MCF 10A (cell line): ENCODE data around the gene PEAR1. TPM values are rescaled to one million over a fixed set of nuclear protein-coding genes. Genes with fewer than 3 reads are reported as not detected.
A peak's percentile ranks its signal among the peaks of the same experiment; 100 is the strongest.
"Not testable (repeated sequence)": the region's sequence is repeated elsewhere in the genome, so short reads cannot be mapped to it uniquely, and the experiment has no call there.

Experiments
- BruUV-seq: library from RNA; stranded (reverse); fragments of 400-500 nt; replicated peaks from 2 replicates; lab custom pipeline; 2021; lab: Mats Ljungman, UMichigan
- CTCF ChIA-PET: fragments of 300-600 bp; sonication (Branson Sonifier 250); formaldehyde crosslinking; extraction: SDS; loops from one replicate; lab custom pipeline; 2021; ENCODE audit warnings: antibody characterized with exemption, inconsistent platforms; lab: Yijun Ruan, JAX
- POLR2A ChIA-PET: fragments of 300-600, 350-650 bp; sonication (Branson Sonifier 250); formaldehyde crosslinking; extraction: SDS; loops from one replicate; lab custom pipeline; 2020; ENCODE audit warnings: antibody characterized with exemption, inconsistent platforms; lab: Yijun Ruan, JAX
- DNase-seq: peaks from one replicate; pipeline ENCODE4 v3.0.0-alpha.2; 2018; ENCODE audit not compliant: unreplicated experiment
- H3K27ac Mint-ChIP-seq: one replicate; pipeline ENCODE4 v1.8.0; 2022; ENCODE audit warnings: mild to moderate bottlenecking, low read depth, mixed read lengths; ENCODE audit not compliant: unreplicated experiment
- H3K27me3 Mint-ChIP-seq: one replicate; pipeline ENCODE4 v1.8.0; 2022; ENCODE audit warnings: mixed read lengths; ENCODE audit not compliant: insufficient read depth, unreplicated experiment
- H3K36me3 Mint-ChIP-seq: one replicate; pipeline ENCODE4 v1.8.0; 2022; ENCODE audit warnings: mild to moderate bottlenecking, moderate library complexity, mixed read lengths; ENCODE audit not compliant: insufficient read depth, unreplicated experiment
- H3K4me1 Mint-ChIP-seq: one replicate; pipeline ENCODE4 v1.8.0; 2022; ENCODE audit warnings: mixed read lengths; ENCODE audit not compliant: insufficient read depth, unreplicated experiment
- H3K4me3 Mint-ChIP-seq: one replicate; pipeline ENCODE4 v1.8.0; 2022; ENCODE audit warnings: mild to moderate bottlenecking, moderate library complexity, mixed read lengths; ENCODE audit not compliant: unreplicated experiment
- H3K9me3 Mint-ChIP-seq: one replicate; pipeline ENCODE4 v1.8.0; 2022; ENCODE audit warnings: mixed read lengths; ENCODE audit not compliant: unreplicated experiment
- intact Hi-C: fragments of 100-400 bp; cut with micrococcal nuclease; formaldehyde crosslinking; loops from 2 replicates; pipeline ENCODE4 v1.14.1; 2022
- total RNA-seq: library from RNA; stranded (reverse); gene quantifications from 2 replicates; pipeline ENCODE4 v1.2.3, GENCODE V29; 2022
- TF ChIP-seq, protein P1 (sequence below): fragments of 200-600 bp; IDR thresholded peaks from one replicate; pipeline ENCODE4 v1.8.0; 2022; ENCODE audit warnings: antibody characterized with exemption, mild to moderate bottlenecking; ENCODE audit not compliant: unreplicated experiment

PEAR1 gene
- total RNA-seq, 1 experiment from 2014 or later = 6.5 TPM

DNA sequence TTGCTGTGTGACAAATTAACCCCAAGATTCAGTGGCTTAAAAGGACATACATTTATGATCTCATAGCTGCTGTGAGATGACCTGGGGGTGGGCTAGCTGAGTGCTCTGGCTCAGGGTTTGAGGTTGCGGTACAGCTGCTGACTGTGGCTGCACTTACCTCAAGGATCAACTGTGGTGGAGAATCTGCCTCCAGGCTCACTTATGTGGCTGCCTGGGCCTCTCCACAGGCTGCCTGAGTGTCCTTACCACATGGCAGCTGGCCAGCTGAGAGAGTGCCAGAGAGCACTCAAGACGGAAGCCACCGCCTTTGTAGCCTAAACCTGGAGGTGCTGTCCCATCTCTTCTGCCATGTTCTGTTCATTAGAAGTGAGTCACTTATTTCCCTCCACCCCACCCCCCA, 32.7 kb downstream of the PEAR1 start:
- Mint-ChIP-seq H3K4me3 (no peak overlapping the region), H3K27ac (no peak overlapping the region), H3K27me3 (peaks cover 66% of the 10 kb centered on the region), H3K36me3 (no peaks in the 10 kb centered on the region), H3K4me1 (peaks cover 33% of the 10 kb centered on the region), H3K9me3 (no peaks in the 10 kb centered on the region)
- TF ChIP-seq, protein P1, sequence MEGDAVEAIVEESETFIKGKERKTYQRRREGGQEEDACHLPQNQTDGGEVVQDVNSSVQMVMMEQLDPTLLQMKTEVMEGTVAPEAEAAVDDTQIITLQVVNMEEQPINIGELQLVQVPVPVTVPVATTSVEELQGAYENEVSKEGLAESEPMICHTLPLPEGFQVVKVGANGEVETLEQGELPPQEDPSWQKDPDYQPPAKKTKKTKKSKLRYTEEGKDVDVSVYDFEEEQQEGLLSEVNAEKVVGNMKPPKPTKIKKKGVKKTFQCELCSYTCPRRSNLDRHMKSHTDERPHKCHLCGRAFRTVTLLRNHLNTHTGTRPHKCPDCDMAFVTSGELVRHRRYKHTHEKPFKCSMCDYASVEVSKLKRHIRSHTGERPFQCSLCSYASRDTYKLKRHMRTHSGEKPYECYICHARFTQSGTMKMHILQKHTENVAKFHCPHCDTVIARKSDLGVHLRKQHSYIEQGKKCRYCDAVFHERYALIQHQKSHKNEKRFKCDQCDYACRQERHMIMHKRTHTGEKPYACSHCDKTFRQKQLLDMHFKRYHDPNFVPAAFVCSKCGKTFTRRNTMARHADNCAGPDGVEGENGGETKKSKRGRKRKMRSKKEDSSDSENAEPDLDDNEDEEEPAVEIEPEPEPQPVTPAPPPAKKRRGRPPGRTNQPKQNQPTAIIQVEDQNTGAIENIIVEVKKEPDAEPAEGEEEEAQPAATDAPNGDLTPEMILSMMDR = no peak
- peak; percentile 97 for DNase-seq
- POLR2A ChIA-PET = interaction anchor here (0.6 to 3.6 kb wide), 6 partner anchors 12 to 185 kb away, joined by 3 to 28 read pairs (median 4); partner anchors contain the start of gene MRPL24
- intact Hi-C loops = loop anchor here (1.0 to 10.0 kb wide), 2 partner anchors 30 to 149 kb away; no protein-coding TSS in a partner anchor
- BruUV-seq = no TSS peak
- CTCF ChIA-PET = interaction anchor here (0.6 to 13.9 kb wide), 15 partner anchors 9 to 299 kb away, joined by 3 to 363 read pairs (median 7); partner anchors contain the start of genes ISG20L2, METTL25B and PEAR1

DNA sequence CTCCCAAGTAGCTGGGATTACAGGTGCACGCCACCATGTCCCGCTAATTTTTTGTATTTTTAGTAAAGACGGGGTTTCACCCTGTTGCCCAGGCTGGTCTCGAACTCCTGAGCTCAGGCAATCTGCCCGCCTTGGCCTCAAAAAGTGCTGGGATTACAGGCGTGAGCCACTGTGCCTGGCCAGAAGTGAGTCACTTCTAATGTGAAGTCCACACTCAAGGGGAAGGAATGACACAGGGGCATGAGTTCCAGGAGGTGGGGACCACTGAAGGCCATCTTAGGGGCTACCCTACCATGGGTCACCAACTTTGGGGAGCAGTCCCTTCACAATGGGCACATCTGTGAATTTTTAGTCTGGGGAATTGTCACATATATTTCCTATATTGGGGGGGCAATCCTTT, 33.2 kb downstream of the PEAR1 start:
- H3K27ac Mint-ChIP-seq, BruUV-seq, H3K4me3 Mint-ChIP-seq, H3K9me3 Mint-ChIP-seq, H3K36me3 Mint-ChIP-seq, DNase-seq: not testable (repeated sequence)
- Mint-ChIP-seq H3K4me1 (peaks cover 33% of the 10 kb centered on the region), H3K27me3 (peaks cover 65% of the 10 kb centered on the region)
- POLR2A ChIA-PET = interaction anchor here (0.7 to 3.6 kb wide), 4 partner anchors 10 to 36 kb away, joined by 3 to 28 read pairs (median 6); no protein-coding TSS in a partner anchor
- intact Hi-C loops = loop anchor here (1.0 to 10.0 kb wide), 5 partner anchors 30 to 200 kb away; no protein-coding TSS in a partner anchor
- CTCF ChIA-PET = interaction anchor here (0.5 to 13.9 kb wide), 24 partner anchors 8 to 300 kb away, joined by 3 to 363 read pairs (median 5); partner anchors contain the start of genes INSRR, ISG20L2, METTL25B and NTRK1

DNA sequence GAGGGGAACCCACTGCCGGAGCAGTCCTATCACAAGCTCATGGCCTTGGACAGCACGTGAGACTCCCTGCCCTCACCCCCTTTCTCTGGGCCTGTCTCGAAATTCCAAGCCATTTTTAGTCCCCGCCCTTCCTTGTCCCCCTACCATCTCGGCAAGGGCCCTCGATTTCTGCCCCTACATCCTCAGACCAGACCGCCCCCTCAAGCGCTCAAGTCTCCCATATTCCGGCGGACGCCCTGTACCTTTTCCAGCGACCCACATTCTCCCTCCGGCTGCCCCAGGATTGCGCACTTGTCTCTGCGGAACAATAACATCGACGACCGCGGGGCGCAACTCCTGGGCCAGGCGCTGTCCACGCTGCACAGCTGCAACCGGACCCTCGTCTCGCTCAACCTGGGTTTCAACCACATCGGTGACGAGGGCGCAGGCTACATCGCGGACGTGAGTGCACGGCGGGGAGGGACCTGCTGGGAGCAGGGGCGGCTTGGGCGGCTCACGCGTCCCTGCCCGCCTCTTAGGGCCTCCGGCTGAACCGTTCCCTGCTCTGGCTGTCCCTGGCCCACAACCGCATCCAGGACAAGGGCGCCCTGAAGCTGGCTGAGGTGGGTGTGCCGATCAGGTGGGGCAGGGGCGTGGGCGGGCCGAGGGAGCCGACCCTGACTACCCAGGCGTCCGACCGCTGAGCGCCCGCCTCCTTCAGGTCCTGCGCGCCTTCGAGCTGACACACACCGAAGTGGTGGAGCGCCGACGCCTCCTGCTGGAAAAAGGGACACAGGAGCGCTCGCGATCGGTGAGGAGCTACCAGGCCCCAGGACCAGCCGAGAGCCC, 33.9 kb downstream of the PEAR1 start:
- H3K9me3 Mint-ChIP-seq = no peaks in the 10 kb centered on the region
- BruUV-seq = no TSS peak
- H3K27ac Mint-ChIP-seq = no peak overlapping the region
- H3K36me3 Mint-ChIP-seq = peaks cover 4% of the 10 kb centered on the region
- ChIA-PET POLR2A (interaction anchor here (0.6 to 3.6 kb wide), 12 partner anchors 9 to 239 kb away, joined by 3 to 28 read pairs (median 4); partner anchors contain the start of genes ISG20L2, METTL25B and PRCC), CTCF (interaction anchor here (0.5 to 13.9 kb wide), 63 partner anchors 8 to 851 kb away, joined by 3 to 363 read pairs (median 4); partner anchors contain the start of genes INSRR, ISG20L2, METTL25B and NTRK1)
- peak overlapping the region; percentile 41 for H3K4me3 Mint-ChIP-seq
- H3K27me3 Mint-ChIP-seq = peaks cover 58% of the 10 kb centered on the region
- intact Hi-C loops = loop anchor here (1.0 to 10.0 kb wide), 5 partner anchors 35 to 201 kb away; no protein-coding TSS in a partner anchor
- peak; percentile 91 for DNase-seq
- TF ChIP-seq, protein P1 = peak; percentile 97
- peaks cover 33% of the 10 kb centered on the region for H3K4me1 Mint-ChIP-seq

DNA sequence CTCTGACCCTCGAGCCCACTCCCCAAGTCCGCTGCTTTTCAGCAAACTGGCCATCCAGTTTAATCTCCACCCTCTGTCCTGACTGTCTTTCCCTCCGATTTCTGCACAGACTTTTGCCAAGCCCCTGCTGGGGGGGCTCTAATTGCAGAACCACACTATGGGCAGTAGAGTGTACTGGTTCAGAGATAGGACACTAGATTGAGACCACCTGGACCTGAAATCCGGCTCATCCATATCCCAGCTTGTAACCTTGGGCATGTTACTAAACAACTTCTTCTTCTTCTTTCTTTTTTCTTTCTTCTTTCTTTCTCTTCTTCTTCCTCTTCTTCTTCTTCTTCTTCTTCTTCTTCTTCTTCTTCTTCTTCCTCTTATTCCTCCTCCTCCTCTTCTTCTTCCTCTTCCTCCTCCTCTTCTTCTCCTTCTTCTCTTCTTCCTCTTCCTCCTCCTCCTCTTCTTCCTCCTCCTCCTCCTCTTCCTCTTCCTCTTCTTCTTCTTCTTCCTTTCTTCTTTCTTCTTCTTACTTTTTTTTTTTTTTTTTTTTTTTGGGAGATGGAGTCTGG, 34.6 kb downstream of the PEAR1 start:
- ChIA-PET POLR2A (interaction anchor here (0.6 to 3.6 kb wide), 13 partner anchors 8 to 239 kb away, joined by 3 to 28 read pairs (median 4); partner anchors contain the start of genes ISG20L2, METTL25B and PRCC), CTCF (interaction anchor here (0.6 to 13.9 kb wide), 58 partner anchors 8 to 852 kb away, joined by 3 to 363 read pairs (median 4); partner anchors contain the start of genes INSRR, ISG20L2, METTL25B and NTRK1)
- no peak overlapping the region for H3K27ac Mint-ChIP-seq
- H3K4me1 Mint-ChIP-seq = peaks cover 29% of the 10 kb centered on the region
- H3K27me3 Mint-ChIP-seq = peaks cover 51% of the 10 kb centered on the region
- no peaks in the 10 kb centered on the region for H3K9me3 Mint-ChIP-seq
- intact Hi-C loops = loop anchor here (2.0 to 10.0 kb wide), 2 partner anchors 131 to 147 kb away; no protein-coding TSS in a partner anchor
- TF ChIP-seq, protein P1 = no peak
- DNase-seq = no peak
- peak overlapping the region; percentile 41 for H3K4me3 Mint-ChIP-seq
- no TSS peak for BruUV-seq
- peaks cover 4% of the 10 kb centered on the region for H3K36me3 Mint-ChIP-seq
